B cell (primary cell): Measurements from ENCODE around the gene TTC34.

Source experiments
- CTCF ChIP-seq: fragments of 200-600 bp; IDR thresholded peaks from one replicate; pipeline ENCODE4 v1.8.0; 2022; ENCODE audit warnings: antibody characterized with exemption, mild to moderate bottlenecking
- EZH2 ChIP-seq: IDR thresholded peaks from 2 replicates; pipeline ENCODE4 v1.6.1; 2012; ENCODE audit warnings: borderline replicate concordance, low read depth, mild to moderate bottlenecking, moderate library complexity, low read length; ENCODE audit not compliant: insufficient read depth, poor library complexity, severe bottlenecking

- TF ChIP-seq CTCF = no peak
- TF ChIP-seq EZH2 = no peak
Measured at GRCh38 chr1:2609319-2610035, 192.0 kb downstream of the TTC34 start.
